Neural cell (in vitro differentiated cells): ENCODE data around the gene ADGRF5. TPM values are rescaled to one million over a fixed set of nuclear protein-coding genes. Genes with fewer than 3 reads are reported as not detected.

Experiments used
- H2AFZ ChIP-seq: fragments of 200-600, 300-800 bp; sonication (generic), shearing (Covaris generic); 2 replicates; pipeline ENCODE4 v1.6.0; 2014; ENCODE audit warnings: low read depth, mild to moderate bottlenecking, antibody characterized with exemption, low read length, moderate library complexity
- H3F3A ChIP-seq: fragments of 200-600 bp; shearing (Covaris generic); 2 replicates; pipeline ENCODE4 v1.6.1; 2016; ENCODE audit warnings: mild to moderate bottlenecking, moderate library complexity, mixed read lengths, antibody characterized with exemption, low read length; ENCODE audit not compliant: insufficient read depth, poor library complexity, severe bottlenecking
- H3K27ac ChIP-seq: fragments of 200-600, 300-800 bp; sonication (generic), shearing (Covaris generic); 2 replicates; pipeline ENCODE4 v1.5.1; 2014; ENCODE audit warnings: mild to moderate bottlenecking, low read length, moderate library complexity
- H3K27me3 ChIP-seq: fragments of 300-800, 200-600 bp; sonication (generic), shearing (Covaris generic); 2 replicates; pipeline ENCODE4 v1.6.0; 2014; ENCODE audit warnings: mild to moderate bottlenecking, low read depth, low read length, moderate library complexity; ENCODE audit not compliant: insufficient read depth
- H3K36me3 ChIP-seq: fragments of 300-800, 200-600 bp; sonication (generic), shearing (Covaris generic); 2 replicates; pipeline ENCODE4 v1.5.1; 2014; ENCODE audit warnings: mild to moderate bottlenecking, antibody characterized with exemption, low read length, moderate library complexity; ENCODE audit not compliant: insufficient read depth
- H3K4me2 ChIP-seq: fragments of 300-800, 200-600 bp; sonication (generic), shearing (Covaris generic); 2 replicates; pipeline ENCODE4 v1.6.0; 2014; ENCODE audit warnings: mild to moderate bottlenecking, low read length
- H3K4me3 ChIP-seq: fragments of 300-800, 200-600 bp; sonication (generic), shearing (Covaris generic); 2 replicates; pipeline ENCODE4 v1.5.1; 2014; ENCODE audit warnings: mild to moderate bottlenecking, low read length, moderate library complexity
- H3K79me2 ChIP-seq: fragments of 200-600 bp; shearing (Covaris generic); replicated peaks from 2 replicates; pipeline ENCODE4 v1.6.0; 2014; ENCODE audit warnings: mild to moderate bottlenecking, low read length, moderate library complexity; ENCODE audit not compliant: insufficient read depth
- H3K9ac ChIP-seq: fragments of 300-800, 200-600 bp; sonication (generic), shearing (Covaris generic); 2 replicates; pipeline ENCODE4 v1.6.1; 2016; ENCODE audit warnings: mild to moderate bottlenecking, low read length, mixed read lengths
- H3K9me2 ChIP-seq: fragments of 200-600 bp; shearing (Covaris generic); 2 replicates; pipeline ENCODE4 v1.6.1; 2016; ENCODE audit warnings: mild to moderate bottlenecking, low read length, mixed read lengths; ENCODE audit not compliant: insufficient read depth
- H3K9me3 ChIP-seq: fragments of 200-600, 300-800 bp; sonication (generic), shearing (Covaris generic); 2 replicates; pipeline ENCODE4 v1.6.1; 2016; ENCODE audit warnings: mild to moderate bottlenecking, mixed run types, low read length, moderate library complexity, mixed read lengths
- H4K20me1 ChIP-seq: fragments of 200-600 bp; shearing (Covaris generic); 2 replicates; pipeline ENCODE4 v1.6.1; 2016; ENCODE audit warnings: mild to moderate bottlenecking, mixed run types; ENCODE audit not compliant: insufficient read depth
- CTCF ChIP-seq: fragments of 450-650 bp; IDR thresholded peaks from 2 replicates; pipeline ENCODE4 v1.5.1; 2014; ENCODE audit warnings: antibody characterized with exemption, mild to moderate bottlenecking, moderate library complexity; ENCODE audit not compliant: poor library complexity, severe bottlenecking
- EP300 ChIP-seq: fragments of 450-650 bp; conservative IDR thresholded peaks from 2 replicates; pipeline ENCODE4 v1.6.1; 2014; ENCODE audit warnings: antibody characterized with exemption, mild to moderate bottlenecking, moderate library complexity; ENCODE audit not compliant: poor library complexity, severe bottlenecking
- EZH2 ChIP-seq: fragments of 200-600, 300-800 bp; shearing (Covaris generic), sonication (generic); IDR thresholded peaks from 2 replicates; pipeline ENCODE4 v1.6.1; 2014; ENCODE audit warnings: antibody characterized with exemption, low read length, borderline replicate concordance, mild to moderate bottlenecking; ENCODE audit not compliant: insufficient read depth, poor library complexity, severe bottlenecking
- MXI1 ChIP-seq: fragments of 450-650 bp; conservative IDR thresholded peaks from 2 replicates; pipeline ENCODE4 v1.6.1; 2014; ENCODE audit warnings: antibody characterized with exemption, mild to moderate bottlenecking; ENCODE audit not compliant: poor library complexity, severe bottlenecking
- POLR2AphosphoS5 ChIP-seq: IDR thresholded peaks from 2 replicates; pipeline ENCODE4 v1.6.1; 2012
- RAD21 ChIP-seq: fragments of 450-650 bp; conservative IDR thresholded peaks from 2 replicates; pipeline ENCODE4 v1.6.1; 2014; ENCODE audit warnings: antibody characterized with exemption, mild to moderate bottlenecking, moderate library complexity
- SMC3 ChIP-seq: fragments of 450-650 bp; conservative IDR thresholded peaks from 2 replicates; pipeline ENCODE4 v1.6.1; 2014; ENCODE audit warnings: antibody characterized with exemption, mild to moderate bottlenecking, moderate library complexity; ENCODE audit not compliant: poor library complexity
- TAF1 ChIP-seq: IDR thresholded peaks from 2 replicates; pipeline ENCODE4 v1.6.1; 2012; ENCODE audit warnings: low read depth
- polyA plus RNA-seq: library from polyadenylated mRNA; depleted of rRNA; stranded (reverse); fragments of >200 nt; gene quantifications from 2 replicates; pipeline ENCODE4 v1.2.3, GENCODE V29; 2014
- TF ChIP-seq, protein P1 (sequence below): IDR thresholded peaks from 2 replicates; pipeline ENCODE4 v1.6.1; 2012; ENCODE audit warnings: borderline replicate concordance

ADGRF5 gene
- polyA plus RNA-seq, 1 donor from 2014 or later = not detected

DNA sequence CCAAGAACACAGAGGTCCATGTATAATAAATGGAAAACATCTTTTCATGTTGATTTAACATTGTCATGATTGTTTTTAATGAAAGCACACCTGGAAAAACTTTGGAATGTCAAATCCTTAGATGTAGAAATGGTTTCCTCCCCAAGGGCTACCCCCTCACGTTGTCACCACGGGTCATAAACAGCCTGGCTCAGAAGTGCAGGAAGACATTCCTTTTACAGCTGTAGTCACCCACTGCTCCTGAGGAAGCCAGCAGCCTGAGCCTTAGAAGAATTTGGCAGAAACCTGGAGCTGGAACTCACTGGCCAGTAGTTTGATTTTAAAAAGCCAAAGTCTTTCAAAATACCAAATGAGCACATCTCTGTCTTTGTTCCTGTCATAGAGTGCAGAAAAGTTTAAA, 23.7 kb downstream of the ADGRF5 start:
- TF ChIP-seq MXI1 (no peak), CTCF (no peak), EP300 (no peak), EZH2 (no peak), TAF1 (no peak), SMC3 (no peak), POLR2AphosphoS5 (no peak), RAD21 (no peak)
- TF ChIP-seq, protein P1, sequence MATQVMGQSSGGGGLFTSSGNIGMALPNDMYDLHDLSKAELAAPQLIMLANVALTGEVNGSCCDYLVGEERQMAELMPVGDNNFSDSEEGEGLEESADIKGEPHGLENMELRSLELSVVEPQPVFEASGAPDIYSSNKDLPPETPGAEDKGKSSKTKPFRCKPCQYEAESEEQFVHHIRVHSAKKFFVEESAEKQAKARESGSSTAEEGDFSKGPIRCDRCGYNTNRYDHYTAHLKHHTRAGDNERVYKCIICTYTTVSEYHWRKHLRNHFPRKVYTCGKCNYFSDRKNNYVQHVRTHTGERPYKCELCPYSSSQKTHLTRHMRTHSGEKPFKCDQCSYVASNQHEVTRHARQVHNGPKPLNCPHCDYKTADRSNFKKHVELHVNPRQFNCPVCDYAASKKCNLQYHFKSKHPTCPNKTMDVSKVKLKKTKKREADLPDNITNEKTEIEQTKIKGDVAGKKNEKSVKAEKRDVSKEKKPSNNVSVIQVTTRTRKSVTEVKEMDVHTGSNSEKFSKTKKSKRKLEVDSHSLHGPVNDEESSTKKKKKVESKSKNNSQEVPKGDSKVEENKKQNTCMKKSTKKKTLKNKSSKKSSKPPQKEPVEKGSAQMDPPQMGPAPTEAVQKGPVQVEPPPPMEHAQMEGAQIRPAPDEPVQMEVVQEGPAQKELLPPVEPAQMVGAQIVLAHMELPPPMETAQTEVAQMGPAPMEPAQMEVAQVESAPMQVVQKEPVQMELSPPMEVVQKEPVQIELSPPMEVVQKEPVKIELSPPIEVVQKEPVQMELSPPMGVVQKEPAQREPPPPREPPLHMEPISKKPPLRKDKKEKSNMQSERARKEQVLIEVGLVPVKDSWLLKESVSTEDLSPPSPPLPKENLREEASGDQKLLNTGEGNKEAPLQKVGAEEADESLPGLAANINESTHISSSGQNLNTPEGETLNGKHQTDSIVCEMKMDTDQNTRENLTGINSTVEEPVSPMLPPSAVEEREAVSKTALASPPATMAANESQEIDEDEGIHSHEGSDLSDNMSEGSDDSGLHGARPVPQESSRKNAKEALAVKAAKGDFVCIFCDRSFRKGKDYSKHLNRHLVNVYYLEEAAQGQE = no peak
- Histone ChIP-seq H4K20me1 (no peaks in the 10 kb centered on the region), H3K9me2 (no peaks in the 10 kb centered on the region), H3K9me3 (no peaks in the 10 kb centered on the region), H3K4me2 (no peak overlapping the region), H3K4me3 (no peak overlapping the region), H2AFZ (no peak overlapping the region), H3K79me2 (no peaks in the 10 kb centered on the region), H3K9ac (no peak overlapping the region), H3K27ac (no peak overlapping the region), H3K27me3 (no peaks in the 10 kb centered on the region), H3K36me3 (no peaks in the 10 kb centered on the region), H3F3A (no peaks in the 10 kb centered on the region)

GRCh38 chr6:46896871-46897270, 24.9 kb downstream of the ADGRF5 start:
- Histone ChIP-seq H3K27ac (no peak overlapping the region), H3K4me2 (no peak overlapping the region), H4K20me1 (no peaks in the 10 kb centered on the region), H2AFZ (no peak overlapping the region), H3K9me3 (no peaks in the 10 kb centered on the region), H3K9me2 (no peaks in the 10 kb centered on the region), H3F3A (no peaks in the 10 kb centered on the region), H3K4me3 (no peak overlapping the region), H3K27me3 (no peaks in the 10 kb centered on the region), H3K36me3 (no peaks in the 10 kb centered on the region), H3K9ac (no peak overlapping the region), H3K79me2 (no peaks in the 10 kb centered on the region)
- no peak for TF ChIP-seq POLR2AphosphoS5

DNA sequence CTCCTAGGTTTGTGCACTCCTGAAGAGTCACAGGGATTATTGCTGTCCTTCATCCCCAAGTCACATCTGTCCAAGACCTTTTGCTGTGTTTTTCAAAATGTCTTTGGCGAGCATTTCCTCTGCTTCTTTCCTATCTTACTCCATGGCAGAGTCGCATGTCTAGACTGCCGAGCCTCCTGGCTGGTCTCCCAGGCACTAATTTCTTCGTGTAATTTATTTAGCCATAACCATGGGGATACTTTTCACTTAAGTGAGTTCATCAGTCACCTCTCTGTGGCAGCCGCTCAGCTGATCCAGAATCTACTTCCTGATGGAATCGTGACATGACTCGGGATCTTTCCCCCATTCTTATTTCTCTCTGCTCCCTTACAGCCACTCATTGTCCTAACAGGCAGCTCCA, 25.8 kb downstream of the ADGRF5 start:
- H2AFZ ChIP-seq = no peak overlapping the region
- H3K4me2 ChIP-seq = no peak overlapping the region
- no peaks in the 10 kb centered on the region for H3K27me3 ChIP-seq
- H3K9me2 ChIP-seq = no peaks in the 10 kb centered on the region
- H3K9ac ChIP-seq = no peak overlapping the region
- TF ChIP-seq TAF1 = no peak
- no peak for TF ChIP-seq CTCF
- TF ChIP-seq, protein P1 = no peak
- no peak for TF ChIP-seq SMC3
- no peak for TF ChIP-seq EP300
- TF ChIP-seq POLR2AphosphoS5 = no peak
- TF ChIP-seq EZH2 = no peak
- TF ChIP-seq MXI1 = no peak
- TF ChIP-seq RAD21 = no peak
- no peaks in the 10 kb centered on the region for H4K20me1 ChIP-seq
- no peak overlapping the region for H3K4me3 ChIP-seq
- no peak overlapping the region for H3K27ac ChIP-seq
- no peaks in the 10 kb centered on the region for H3F3A ChIP-seq
- no peaks in the 10 kb centered on the region for H3K36me3 ChIP-seq
- no peaks in the 10 kb centered on the region for H3K79me2 ChIP-seq
- no peaks in the 10 kb centered on the region for H3K9me3 ChIP-seq
